Nephron progenitor cell (in vitro differentiated cells): ENCODE measurements around the gene GABPA.

ENCODE experiments used
- DNase-seq: peaks from one replicate; pipeline ENCODE4 v3.0.0; 2021
- H3K27ac Mint-ChIP-seq: 2 replicates; pipeline ENCODE4 v1.8.0; 2021; ENCODE audit warnings: mild to moderate bottlenecking, moderate library complexity, mixed read lengths
- H3K27me3 Mint-ChIP-seq: 2 replicates; pipeline ENCODE4 v1.8.0; 2021; ENCODE audit warnings: mild to moderate bottlenecking, low read depth, mixed read lengths; ENCODE audit not compliant: poor library complexity
- H3K36me3 Mint-ChIP-seq: 2 replicates; pipeline ENCODE4 v1.8.0; 2021; ENCODE audit warnings: low read depth, mixed read lengths
- H3K4me1 Mint-ChIP-seq: 2 replicates; pipeline ENCODE4 v1.8.0; 2021; ENCODE audit warnings: mixed read lengths
- H3K4me3 Mint-ChIP-seq: 2 replicates; pipeline ENCODE4 v1.8.0; 2021; ENCODE audit warnings: mild to moderate bottlenecking, moderate library complexity, mixed read lengths
- H3K9me3 Mint-ChIP-seq: 2 replicates; pipeline ENCODE4 v1.8.0; 2021; ENCODE audit warnings: mild to moderate bottlenecking, moderate library complexity, mixed read lengths
- TF ChIP-seq, protein P1 (sequence below): fragments of 200-600 bp; sonication (generic); IDR thresholded peaks from 2 replicates; pipeline ENCODE4 v1.5.0; 2021; ENCODE audit warnings: antibody characterized with exemption

The GABPA gene

DNA sequence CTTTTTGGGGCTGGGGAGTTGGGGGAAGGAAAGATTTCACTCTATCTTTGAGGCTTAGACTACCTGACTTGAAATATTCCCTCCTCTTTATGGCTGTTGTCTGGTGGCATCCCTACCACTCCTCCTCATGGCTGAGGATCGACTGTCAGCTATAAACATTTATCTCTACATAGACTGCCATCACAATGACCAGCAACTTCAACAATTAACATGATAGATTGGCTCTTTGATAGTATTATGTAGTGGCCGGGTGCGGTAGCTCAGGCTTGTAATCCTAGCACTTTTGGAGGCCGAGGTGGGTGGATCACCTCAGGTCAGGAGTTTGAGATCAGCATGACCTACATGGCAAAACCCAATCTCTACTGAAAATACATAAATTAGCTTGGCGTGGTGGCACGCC lies 72.4 kb downstream of the GABPA start:
- Mint-ChIP-seq H3K27me3 (peaks cover 6% of the 10 kb centered on the region), H3K27ac (peak overlapping the region; percentile 79), H3K4me3 (no peak overlapping the region), H3K9me3 (no peaks in the 10 kb centered on the region), H3K36me3 (no peaks in the 10 kb centered on the region), H3K4me1 (peaks cover 5% of the 10 kb centered on the region)
- DNase-seq: no peak
- TF ChIP-seq, protein P1, sequence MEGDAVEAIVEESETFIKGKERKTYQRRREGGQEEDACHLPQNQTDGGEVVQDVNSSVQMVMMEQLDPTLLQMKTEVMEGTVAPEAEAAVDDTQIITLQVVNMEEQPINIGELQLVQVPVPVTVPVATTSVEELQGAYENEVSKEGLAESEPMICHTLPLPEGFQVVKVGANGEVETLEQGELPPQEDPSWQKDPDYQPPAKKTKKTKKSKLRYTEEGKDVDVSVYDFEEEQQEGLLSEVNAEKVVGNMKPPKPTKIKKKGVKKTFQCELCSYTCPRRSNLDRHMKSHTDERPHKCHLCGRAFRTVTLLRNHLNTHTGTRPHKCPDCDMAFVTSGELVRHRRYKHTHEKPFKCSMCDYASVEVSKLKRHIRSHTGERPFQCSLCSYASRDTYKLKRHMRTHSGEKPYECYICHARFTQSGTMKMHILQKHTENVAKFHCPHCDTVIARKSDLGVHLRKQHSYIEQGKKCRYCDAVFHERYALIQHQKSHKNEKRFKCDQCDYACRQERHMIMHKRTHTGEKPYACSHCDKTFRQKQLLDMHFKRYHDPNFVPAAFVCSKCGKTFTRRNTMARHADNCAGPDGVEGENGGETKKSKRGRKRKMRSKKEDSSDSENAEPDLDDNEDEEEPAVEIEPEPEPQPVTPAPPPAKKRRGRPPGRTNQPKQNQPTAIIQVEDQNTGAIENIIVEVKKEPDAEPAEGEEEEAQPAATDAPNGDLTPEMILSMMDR: no peak

DNA sequence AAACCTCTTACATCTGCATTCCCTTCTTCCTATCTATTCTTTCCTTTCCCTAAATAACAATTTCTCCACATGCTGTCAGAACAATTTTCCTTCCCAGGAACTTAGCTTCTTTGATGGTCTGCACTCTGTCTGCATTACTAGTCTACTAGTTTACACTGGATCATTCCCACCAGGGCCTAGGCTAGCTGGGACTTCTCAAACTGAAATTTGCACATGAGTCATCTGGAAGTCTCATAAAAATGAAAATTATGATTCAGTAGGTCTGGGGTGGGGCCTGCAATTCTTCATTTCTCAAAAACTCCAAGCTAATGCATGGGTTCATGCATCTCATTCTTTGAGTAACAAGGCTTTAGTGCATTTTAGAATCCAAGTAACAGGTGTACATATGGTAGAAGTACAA lies 74.2 kb downstream of the GABPA start:
- Mint-ChIP-seq H3K27ac (no peak overlapping the region), H3K4me3 (no peak overlapping the region), H3K27me3 (peaks cover 3% of the 10 kb centered on the region), H3K36me3 (no peaks in the 10 kb centered on the region), H3K4me1 (peaks cover 5% of the 10 kb centered on the region), H3K9me3 (no peaks in the 10 kb centered on the region)
- DNase-seq: no peak
- TF ChIP-seq, protein P1: no peak

DNA sequence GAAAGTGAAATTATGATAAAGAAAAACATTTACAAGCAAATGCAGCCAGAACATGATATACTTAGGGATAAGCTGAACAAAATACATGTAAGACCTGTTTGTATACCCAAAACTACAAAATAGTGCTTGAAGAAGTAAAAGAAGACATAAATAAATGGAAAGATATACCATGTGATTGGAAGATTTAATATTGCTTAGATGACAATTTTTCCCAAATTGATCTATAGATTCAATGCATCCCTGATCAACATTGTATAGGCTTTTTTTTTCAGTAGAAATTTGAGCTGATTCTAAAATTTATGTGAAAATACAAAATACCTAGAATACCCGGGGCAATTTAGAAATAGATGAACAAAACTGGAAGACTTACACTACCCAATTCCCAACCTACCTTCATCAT lies 76.4 kb downstream of the GABPA start:
- Mint-ChIP-seq H3K4me3 (no peak overlapping the region), H3K27me3 (no peaks in the 10 kb centered on the region)
- TF ChIP-seq, protein P1: no peak

DNA sequence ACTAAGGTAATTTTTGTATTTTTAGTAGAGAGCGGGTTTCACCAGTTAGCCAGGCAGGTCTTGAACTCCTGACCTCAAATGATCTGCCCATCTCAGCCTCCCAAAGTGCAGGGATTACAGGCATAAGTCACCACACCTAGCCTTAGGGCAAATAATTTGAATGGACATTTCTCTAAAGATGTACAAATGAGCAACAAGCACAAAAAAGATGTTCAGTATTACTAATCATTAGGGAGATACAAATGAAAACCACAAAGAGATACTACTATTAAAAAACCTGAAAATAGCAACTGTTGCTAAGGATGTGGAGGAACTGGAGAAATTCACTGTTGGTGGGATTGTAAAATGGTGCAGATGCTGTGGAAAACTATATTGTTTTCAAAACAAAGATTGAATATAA lies 79.1 kb downstream of the GABPA start:
- DNase-seq: no peak
- no peaks in the 10 kb centered on the region for H3K9me3 Mint-ChIP-seq
- TF ChIP-seq, protein P1: no peak
- H3K36me3 Mint-ChIP-seq: no peaks in the 10 kb centered on the region
- no peaks in the 10 kb centered on the region for H3K27me3 Mint-ChIP-seq
- no peak overlapping the region for H3K27ac Mint-ChIP-seq
- no peak overlapping the region for H3K4me3 Mint-ChIP-seq
- H3K4me1 Mint-ChIP-seq: peaks cover 10% of the 10 kb centered on the region

More for the DNA sequence above, 76.4 kb downstream of the GABPA start:
- DNase-seq: no peak
- no peaks in the 10 kb centered on the region for H3K36me3 Mint-ChIP-seq
- no peak overlapping the region for H3K27ac Mint-ChIP-seq
- no peaks in the 10 kb centered on the region for H3K9me3 Mint-ChIP-seq
- peaks cover 5% of the 10 kb centered on the region for H3K4me1 Mint-ChIP-seq

DNA sequence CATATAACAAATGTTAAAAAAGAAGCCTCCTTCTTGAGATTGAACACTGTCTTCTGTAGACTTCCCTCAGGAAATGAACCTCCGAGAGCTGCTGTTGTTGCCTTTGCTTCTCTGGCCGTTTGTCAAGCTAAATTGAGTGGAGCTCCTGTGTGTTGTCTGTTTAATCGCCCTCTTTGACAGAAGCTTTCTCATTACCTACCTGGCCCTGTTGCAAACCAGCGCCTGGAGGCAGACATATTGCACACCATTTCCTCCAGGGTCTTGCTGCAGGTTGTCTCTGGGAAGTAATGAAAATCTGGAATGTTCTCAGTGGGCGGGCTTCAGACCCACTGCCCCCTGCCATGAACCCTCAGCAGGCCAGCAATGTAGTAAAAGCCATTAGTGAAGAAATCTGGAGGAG lies 83.3 kb downstream of the GABPA start:
- Mint-ChIP-seq H3K4me1 (peaks cover 10% of the 10 kb centered on the region), H3K36me3 (no peaks in the 10 kb centered on the region), H3K27me3 (no peaks in the 10 kb centered on the region), H3K9me3 (no peaks in the 10 kb centered on the region), H3K27ac (peak overlapping the region; percentile 47), H3K4me3 (no peak overlapping the region)
- TF ChIP-seq, protein P1: no peak
- no peak for DNase-seq

DNA sequence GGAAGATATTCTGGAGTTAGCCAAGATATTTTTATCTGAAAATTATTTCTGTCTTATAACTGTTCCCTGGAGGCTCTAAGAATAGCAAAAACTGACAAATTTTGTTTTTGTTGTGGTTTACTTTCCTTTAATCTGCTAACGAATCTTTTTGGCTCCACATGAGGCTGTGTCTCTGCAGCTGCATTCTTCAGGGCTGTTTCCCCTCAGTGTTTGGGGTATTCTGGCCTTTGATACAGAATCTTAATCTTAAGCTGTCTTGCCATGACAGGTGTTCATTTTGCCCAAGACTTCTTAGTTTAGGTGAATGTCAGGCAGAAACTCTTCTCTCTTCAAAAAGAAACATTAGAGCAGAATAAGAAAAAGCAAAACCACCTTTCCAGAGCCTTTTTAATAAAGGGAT lies 83.8 kb downstream of the GABPA start:
- no peaks in the 10 kb centered on the region for H3K9me3 Mint-ChIP-seq
- no peaks in the 10 kb centered on the region for H3K27me3 Mint-ChIP-seq
- TF ChIP-seq, protein P1: no peak
- peaks cover 10% of the 10 kb centered on the region for H3K4me1 Mint-ChIP-seq
- no peak for DNase-seq
- no peak overlapping the region for H3K4me3 Mint-ChIP-seq
- H3K27ac Mint-ChIP-seq: no peak overlapping the region
- no peaks in the 10 kb centered on the region for H3K36me3 Mint-ChIP-seq
